AG04449 (cell line): ENCODE measurements around the gene IDH3B.

Experiments
- CTCF ChIA-PET: fragments of 350-600 bp; formaldehyde crosslinking; extraction: SDS; loops from one replicate; lab custom pipeline; 2021; ENCODE audit warnings: antibody characterized with exemption; lab: Yijun Ruan, JAX
- POLR2A ChIA-PET: fragments of 400-600, 350-600 bp; formaldehyde crosslinking; extraction: SDS; loops from one replicate; lab custom pipeline; 2020; ENCODE audit warnings: antibody characterized with exemption, inconsistent platforms; lab: Yijun Ruan, JAX
- DNase-seq: peaks from one replicate; pipeline ENCODE4 v3.0.0-alpha.2; 2010; ENCODE audit warnings: low read depth, low spot score
- H3K4me3 ChIP-seq: 2 replicates; pipeline ENCODE4 v1.5.1; 2011; ENCODE audit warnings: low read depth, mild to moderate bottlenecking, control low read depth, low read length
- CTCF ChIP-seq: IDR thresholded peaks from one replicate; pipeline ENCODE4 v1.5.1; 2011; ENCODE audit warnings: mild to moderate bottlenecking, moderate library complexity, low read length, control low read depth, inconsistent platforms; ENCODE audit not compliant: insufficient read depth; ENCODE audit errors: missing control alignments

IDH3B gene

GRCh38 chr20:2610941-2611720 lies 52.9 kb downstream of the IDH3B start:
- no peak for TF ChIP-seq CTCF
- ChIA-PET POLR2A (no interaction called here), CTCF (no interaction called here)
- DNase-seq: no peak
- H3K4me3 ChIP-seq: no peak overlapping the region

GRCh38 chr20:2610326-2610725 lies 53.7 kb downstream of the IDH3B start:
- POLR2A ChIA-PET: no interaction called here
- no peak for DNase-seq
- H3K4me3 ChIP-seq: no peak overlapping the region
- TF ChIP-seq CTCF: no peak
- CTCF ChIA-PET: no interaction called here
